ENCODE data around the gene EMX1. TPM values are rescaled to one million over a fixed set of nuclear protein-coding genes. Genes with fewer than 3 reads are reported as not detected.

EMX1 gene
- total RNA-seq, 4 donors from 2014 or later: 0.38 to 4.0 TPM; not detected in 2

DNA sequence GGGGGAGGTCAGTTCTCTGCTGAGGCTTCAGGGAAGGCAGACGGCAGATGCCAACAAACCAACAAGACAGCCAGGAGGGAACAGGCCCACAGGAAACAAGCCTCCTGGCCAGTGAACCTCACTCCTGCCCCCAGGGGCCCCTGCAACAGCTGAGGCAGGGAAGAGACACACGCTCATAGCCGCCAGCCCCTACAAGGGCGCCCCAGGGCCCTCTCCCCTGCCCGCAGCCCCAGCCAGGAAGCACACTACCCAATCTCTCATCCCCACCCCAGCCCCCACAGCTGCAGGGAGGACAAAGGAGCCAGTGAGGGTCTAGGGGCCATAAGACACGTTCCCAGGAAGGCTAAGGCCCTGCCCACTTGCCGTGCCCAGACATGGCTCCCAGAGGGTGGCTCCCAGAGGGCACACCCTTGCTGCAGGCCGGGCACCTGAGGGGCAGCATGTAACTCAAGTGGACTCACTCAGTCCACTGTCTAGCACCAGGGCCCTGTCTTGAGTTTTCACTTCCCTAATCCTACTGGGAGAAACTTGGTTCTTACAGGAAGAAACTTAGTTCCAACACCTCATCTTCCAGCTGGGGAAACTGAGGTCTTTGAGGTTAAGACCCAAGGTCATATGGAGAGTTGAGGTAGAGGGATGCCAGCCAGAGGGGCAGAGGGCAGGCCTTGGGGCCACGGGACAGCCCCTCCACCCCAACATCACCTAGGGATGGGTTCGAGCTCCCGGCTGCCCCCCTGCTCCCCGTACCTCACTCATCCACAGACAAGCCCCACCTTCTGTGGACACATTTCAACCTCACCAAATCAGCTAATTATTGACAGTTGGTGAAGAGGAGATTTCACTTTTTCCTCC lies 37.3 kb downstream of the EMX1 start:
- TF ChIP-seq, protein P1, sequence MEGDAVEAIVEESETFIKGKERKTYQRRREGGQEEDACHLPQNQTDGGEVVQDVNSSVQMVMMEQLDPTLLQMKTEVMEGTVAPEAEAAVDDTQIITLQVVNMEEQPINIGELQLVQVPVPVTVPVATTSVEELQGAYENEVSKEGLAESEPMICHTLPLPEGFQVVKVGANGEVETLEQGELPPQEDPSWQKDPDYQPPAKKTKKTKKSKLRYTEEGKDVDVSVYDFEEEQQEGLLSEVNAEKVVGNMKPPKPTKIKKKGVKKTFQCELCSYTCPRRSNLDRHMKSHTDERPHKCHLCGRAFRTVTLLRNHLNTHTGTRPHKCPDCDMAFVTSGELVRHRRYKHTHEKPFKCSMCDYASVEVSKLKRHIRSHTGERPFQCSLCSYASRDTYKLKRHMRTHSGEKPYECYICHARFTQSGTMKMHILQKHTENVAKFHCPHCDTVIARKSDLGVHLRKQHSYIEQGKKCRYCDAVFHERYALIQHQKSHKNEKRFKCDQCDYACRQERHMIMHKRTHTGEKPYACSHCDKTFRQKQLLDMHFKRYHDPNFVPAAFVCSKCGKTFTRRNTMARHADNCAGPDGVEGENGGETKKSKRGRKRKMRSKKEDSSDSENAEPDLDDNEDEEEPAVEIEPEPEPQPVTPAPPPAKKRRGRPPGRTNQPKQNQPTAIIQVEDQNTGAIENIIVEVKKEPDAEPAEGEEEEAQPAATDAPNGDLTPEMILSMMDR (IDR thresholded peaks at IDR 0.05): no peak
- no peak for ATAC-seq (ENCODE audit: low FRiP score)

DNA sequence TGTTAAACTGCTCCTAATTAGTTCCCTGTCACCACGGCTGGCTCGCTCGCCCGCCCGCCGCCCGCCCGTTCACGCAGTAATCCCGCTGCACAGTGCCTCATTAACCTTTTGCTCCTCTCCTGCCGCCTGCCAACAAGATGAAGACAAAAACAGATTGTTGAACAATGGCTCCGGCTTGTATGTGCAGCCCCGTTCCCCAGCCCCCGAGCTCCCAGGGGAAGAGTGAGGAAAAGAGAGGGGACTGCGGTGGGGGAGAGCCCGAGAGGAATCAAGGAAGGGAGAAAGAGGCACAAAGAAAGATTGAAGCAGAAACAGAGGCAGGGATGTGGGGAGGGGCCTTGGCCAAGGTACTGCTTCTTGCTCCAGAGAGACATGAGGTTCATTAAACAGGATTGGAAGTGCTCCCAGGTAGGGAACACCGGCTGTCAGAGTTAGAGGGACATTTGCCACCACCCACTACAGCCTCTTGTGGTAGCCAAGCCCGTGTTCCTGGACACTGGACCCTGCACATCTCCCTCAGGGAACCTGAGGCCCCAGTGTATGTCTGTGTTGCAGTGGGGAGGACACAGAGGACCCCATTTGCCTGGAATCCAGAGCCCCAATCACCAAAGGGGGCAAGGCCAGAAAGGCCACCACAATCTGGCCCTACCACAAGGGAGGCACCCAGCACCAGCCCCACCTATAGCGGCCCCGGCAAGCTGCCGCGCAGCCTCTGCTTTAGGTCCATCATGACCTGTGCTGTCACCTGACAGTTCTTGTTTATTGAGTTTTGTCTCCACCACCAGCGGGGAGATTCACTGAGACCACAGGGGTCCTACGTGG lies 38.1 kb downstream of the EMX1 start:
- DNase-seq (ENCODE audit: low spot score) (no peak), ATAC-seq (ENCODE audit: low FRiP score) (no peak)
- TF ChIP-seq, protein P1 (IDR thresholded peaks at IDR 0.05): no peak

More for the DNA sequence above, 37.3 kb downstream of the EMX1 start:
- DNase-seq (ENCODE audit: low spot score): no peak

DNA sequence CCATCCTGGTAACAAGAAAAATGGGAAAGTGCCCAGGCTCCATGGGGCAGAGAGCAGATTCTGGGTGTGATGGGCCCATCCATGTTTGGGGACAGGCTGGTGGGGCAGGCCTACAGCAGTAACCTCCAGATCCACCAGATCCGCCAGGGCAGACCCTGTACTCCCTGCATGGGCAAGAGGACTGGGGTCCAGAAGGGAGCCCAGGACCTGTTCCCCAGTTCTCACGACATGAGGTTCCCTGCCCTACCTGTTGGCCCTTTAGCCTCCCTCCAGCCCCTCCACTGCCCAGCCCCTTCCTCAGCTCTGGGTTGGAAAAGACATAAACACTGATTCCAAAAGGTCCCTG lies 38.7 kb downstream of the EMX1 start:
- no peak for ATAC-seq (ENCODE audit: low FRiP score)
- DNase-seq (ENCODE audit: low spot score): no peak
- TF ChIP-seq, protein P1 (IDR thresholded peaks at IDR 0.05): no peak

DNA sequence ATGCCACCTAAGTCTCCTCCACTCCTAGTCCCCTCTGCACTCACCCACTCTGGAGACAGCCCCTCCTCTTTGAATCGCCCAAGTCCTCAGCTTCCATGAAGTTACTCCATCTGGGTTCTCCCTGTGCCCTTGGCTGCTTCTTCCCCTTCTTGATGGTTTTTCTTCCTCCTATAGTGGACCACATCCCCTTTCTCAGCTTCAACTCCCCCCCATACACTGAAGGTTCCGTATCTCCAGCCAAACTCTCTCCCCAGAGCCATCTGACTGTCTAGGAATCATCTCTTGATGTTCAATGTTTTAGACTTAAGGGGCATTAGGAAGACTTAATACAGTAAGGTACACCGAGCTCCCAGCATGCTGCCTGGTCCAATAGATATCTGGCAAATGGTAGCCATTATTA lies 39.6 kb downstream of the EMX1 start:
- TF ChIP-seq, protein P1 (IDR thresholded peaks at IDR 0.05): no peak
- ATAC-seq (ENCODE audit: low FRiP score): no peak
- DNase-seq (ENCODE audit: low spot score): no peak

DNA sequence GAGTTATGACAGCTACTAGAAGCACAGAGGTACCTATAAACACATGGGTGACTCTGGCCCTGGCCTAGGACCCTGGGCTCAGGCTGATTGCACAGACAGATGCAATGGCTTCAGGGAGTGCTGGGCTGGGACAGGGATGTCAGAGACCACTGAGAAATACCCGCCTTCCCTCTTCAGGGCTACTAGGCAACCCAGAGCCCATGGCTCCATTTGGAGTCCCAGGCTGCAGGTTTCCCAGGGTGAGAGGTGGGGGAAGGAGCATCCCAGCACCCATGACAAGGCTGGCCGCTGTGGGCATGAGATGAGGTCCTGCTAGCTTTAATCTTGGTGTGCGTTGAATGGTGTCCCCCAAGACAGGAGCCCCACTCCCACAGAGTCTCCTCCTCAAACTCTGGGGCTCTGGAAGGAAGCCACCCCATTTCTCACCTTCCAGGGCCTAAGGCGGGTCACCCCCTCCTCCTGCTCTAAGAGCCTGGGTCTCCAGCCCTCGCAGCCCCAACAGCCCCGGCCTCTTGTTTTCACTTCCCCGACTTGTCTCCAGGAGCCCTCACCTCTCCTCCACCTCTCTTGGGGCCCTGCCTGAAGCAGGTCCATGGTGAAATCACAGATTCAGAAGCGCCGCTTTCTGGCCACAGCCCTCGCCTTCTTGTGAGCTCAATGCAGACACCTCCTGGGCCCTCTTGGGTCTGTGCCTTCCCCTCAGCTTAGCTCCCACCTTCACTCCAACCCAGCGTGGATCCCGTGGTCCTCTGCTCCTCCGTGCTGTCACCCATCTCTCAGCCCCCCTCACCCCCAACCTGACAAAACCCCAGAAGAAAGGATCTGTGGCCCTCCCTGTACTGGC lies 41.4 kb downstream of the EMX1 start:
- no peak for ATAC-seq (ENCODE audit: low FRiP score)
- no peak for DNase-seq (ENCODE audit: low spot score)
- TF ChIP-seq, protein P1 (IDR thresholded peaks at IDR 0.05): no peak

DNA sequence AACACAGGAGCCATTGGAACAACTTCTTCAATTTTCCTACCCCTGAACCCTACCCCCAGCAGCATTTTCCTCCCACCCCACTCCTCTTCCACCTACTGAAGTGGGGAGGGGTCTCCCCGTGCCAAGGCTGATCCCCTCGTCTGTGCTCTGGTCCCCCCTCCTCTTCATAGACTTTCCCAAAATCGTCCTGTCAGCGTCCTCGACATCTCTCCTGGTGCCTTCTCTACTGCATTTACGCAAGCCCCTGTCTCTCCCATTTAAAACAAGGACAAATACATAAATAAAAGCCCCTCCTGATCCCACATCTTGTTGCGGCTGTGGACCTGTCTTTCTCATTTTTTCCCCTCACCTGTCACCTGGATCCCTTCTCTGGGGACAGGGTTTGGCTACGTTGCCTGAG lies 42.2 kb downstream of the EMX1 start:
- ATAC-seq (ENCODE audit: low FRiP score): no peak
- no peak for DNase-seq (ENCODE audit: low spot score)
- TF ChIP-seq, protein P1 (IDR thresholded peaks at IDR 0.05): no peak
